NCI-H2081 treated with DMSO at 0.1 percent for 48 hours (cell line): ENCODE data around the gene TAB2.
"Not testable (repeated sequence)": the region's sequence is repeated elsewhere in the genome, so short reads cannot be mapped to it uniquely, and the experiment has no call there.

Experiments used
- DNase-seq: peaks from one replicate; lab custom pipeline; 2025; lab: John Stamatoyannopoulos, UW

TAB2 gene

DNA sequence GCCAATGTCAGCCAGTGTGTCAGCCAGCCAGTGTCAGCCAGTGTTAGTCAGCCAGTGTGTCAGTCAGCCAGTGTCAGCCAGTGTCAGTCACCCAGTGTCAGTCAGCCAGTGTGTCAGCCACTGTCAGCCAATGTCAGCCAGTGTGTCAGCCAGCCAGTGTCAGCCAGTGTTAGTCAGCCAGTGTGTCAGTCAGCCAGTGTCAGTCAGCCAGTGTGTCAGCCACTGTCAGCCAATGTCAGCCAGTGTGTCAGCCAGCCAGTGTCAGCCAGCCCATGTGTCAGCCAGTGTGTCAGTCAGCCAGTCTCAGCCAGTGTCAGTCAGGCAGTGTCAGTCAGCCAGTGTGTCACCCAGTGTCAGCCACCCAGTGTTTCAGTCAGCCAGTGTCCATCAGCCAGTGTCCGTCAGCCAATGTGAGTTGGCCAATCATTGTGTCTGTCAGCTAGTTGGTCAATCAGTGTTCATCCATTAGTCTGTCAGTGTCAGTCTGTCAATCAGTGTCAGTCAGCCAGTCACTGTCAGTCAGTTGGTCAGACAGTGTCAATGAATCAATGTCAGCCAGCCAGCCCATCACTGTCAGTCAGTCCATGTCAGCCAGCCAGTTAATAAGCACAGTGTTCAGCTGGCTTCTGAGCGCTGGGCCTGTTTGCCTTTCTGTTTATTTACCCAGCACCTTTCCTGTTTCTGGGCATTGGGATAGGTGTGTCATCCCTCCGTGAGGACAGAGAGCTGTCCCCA lies 127.0 kb downstream of the TAB2 start:
- not testable (repeated sequence) for DNase-seq

- no peak for DNase-seq
Observed at GRCh38 chr6:149445095-149445466, 127.6 kb downstream of the TAB2 start.

- no peak for DNase-seq
Observed at GRCh38 chr6:149445573-149445972, 128.1 kb downstream of the TAB2 start.

DNA sequence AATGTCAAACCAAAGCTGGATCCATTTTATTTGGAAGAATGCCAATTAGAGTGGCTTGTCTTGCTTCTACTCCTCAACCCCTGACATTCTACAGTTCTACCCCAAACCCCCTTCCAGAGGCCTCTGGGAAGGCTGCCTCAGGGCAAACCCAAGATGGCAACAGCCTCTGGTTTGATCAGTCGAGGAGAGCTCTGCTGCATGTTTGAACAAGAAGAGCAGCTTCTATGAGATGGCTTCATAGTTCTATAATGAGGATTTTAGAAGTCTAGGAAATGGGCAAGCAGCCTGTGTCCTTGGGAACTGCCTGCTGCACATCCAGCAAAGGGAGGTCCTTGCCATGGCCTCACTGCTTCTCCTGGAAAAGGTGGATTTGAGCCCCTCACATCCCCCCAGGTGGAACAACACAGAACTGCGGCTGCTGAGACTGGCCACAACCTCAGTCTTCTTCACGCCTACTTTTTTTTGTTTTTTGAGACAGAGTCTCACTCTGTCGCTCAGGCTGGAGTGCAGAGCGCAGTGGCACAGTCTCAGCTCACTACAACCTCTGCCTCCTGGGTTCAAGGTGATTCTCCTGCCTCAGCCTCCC lies 129.4 kb downstream of the TAB2 start:
- no peak for DNase-seq

DNA sequence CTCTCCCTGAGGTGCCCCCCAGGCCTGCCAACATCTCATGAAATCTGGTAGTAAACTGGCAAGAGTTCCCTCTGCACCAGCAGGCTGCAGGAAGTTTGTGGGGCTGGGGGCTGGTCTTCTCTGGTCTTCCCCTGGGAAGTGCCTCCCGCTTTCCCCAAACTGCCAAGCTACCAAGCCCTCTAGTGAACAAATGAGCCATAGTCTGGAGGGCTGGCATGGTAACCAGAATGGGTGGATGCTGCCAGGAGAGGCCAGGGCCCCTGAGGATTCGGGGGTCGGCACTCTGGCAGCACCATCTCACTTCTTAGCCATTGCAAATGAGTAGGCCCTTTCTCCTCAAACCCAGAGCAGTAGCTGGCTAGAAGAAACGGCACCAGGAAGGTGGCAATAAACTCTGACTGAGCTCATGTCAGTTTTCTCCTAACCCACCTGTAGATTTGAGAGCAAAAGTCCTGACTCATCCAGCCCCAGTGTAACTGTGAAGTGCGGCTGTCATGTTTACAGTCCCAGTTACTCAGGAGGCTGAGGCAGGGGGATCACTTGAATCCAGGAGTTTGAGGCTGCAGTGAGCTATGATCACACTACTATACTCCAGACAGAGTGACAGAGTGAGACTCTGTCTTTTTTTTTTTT lies 131.4 kb downstream of the TAB2 start:
- DNase-seq: no peak

DNA sequence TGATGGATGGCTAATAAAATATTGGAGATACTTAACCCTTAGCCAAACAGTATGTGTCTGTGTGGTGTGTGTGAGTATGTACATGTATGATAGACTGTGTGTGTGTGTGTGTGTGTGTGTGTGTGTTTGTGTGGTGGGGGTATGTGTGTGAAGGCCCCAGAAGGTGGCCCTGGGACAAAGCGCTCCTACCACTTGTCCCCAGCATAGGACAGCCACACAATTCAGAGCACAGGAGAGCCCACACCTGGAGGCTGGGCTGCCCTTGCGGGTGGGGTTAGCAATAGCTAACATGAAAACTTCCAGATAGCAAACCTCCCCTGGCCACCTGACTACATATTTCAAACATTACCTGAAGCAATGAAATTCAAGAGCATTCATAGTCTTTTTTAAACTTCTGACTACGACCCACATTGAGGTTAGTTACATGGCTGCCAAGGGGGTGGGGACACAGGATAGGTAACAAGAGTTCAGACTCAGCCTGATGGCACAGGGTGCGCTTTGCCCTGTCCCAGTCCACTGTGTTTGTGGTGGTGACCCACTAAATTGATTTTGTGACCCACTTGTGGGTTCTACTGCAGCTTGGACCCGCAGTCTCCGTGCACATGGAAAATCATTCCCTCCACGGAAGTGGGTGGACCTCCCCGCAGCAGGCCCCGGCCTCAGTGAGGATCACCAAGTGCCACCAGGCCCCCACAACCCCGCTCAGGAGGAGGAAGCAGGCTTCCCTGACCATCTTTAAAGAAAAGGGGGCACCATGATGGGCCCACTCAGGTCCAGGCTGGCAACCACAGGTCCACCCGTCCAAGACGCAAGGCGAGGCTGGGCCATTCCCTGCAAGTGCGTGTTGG lies 132.5 kb downstream of the TAB2 start:
- no peak for DNase-seq

GRCh38 chr6:149450679-149451375 lies 133.3 kb downstream of the TAB2 start:
- no peak for DNase-seq

DNA sequence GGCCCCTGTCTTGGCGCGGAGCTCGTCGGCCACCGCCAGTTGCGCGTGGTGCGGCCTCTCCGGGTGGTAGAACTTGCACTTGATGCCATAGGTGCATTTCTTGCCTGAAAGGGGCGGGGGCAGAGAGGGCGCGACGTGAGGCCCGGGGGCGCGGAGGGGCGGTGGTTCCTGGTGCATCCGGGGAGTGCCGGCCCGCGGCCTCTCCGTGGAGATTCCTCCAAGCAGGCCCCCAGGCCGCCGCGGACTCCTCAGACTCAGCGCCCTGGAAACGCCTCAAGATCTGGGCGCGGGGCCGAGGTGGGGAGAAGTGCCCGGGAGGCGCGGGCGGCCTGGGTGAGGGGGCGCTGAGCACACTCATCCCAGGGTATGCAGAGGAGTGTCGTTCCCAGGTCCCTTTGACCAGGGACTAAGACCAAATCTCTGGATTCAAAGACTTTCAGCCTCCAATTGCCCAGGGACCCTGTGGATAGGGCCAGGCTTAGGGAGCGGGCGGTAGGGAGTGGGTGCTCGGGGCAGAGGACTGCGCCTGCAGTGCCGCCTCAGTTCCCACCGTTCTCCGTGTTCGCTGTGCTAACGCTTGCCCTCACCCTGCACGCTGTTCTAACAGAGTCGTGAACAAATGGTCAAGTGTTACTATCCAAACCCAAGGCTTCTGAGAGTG lies 134.0 kb downstream of the TAB2 start:
- DNase-seq: no peak

DNA sequence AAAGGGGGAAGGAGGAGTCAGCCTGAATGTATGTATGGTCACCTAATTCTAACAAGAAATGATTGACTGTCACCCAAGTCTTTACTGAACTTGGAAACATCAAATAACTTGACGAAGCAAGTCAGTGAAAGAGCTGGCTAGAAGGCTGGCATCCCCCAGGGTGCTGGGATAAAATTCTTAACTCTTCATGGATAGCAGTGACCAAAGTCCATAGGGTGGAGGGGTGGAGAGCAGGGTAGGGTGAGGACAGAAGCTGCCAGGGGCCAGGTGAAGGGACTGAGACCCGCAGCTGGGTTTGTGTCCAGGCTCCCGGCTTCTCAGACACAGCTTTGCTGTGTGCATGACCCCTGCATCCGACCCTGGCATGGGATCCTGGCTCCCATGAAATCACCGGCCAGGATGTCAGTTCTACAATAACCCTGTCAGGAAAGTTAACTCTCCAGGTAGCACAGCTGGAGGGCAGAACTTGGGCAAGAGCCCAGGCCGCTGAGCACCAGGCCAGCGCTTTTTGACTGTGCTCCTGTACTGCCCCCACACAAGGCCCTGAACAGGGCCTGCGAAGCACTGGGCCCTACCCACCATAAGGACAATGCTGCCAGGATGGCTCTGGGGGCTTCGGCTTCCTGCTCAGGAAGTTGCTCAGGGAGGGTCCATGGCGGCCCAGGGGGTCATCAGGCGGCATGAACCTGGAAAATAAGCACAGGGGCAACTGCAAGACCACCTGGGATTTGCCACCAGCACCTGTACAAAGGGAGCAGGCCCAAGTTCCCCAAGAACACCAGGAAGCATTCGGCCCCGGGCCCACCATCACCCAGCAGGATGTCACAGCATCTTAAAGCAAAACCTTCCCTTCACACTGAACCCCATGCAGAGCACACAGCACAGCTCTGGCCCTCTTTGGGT lies 134.8 kb downstream of the TAB2 start:
- no peak for DNase-seq

- DNase-seq: no peak
Observed at GRCh38 chr6:149453597-149454345, 136.3 kb downstream of the TAB2 start.

DNA sequence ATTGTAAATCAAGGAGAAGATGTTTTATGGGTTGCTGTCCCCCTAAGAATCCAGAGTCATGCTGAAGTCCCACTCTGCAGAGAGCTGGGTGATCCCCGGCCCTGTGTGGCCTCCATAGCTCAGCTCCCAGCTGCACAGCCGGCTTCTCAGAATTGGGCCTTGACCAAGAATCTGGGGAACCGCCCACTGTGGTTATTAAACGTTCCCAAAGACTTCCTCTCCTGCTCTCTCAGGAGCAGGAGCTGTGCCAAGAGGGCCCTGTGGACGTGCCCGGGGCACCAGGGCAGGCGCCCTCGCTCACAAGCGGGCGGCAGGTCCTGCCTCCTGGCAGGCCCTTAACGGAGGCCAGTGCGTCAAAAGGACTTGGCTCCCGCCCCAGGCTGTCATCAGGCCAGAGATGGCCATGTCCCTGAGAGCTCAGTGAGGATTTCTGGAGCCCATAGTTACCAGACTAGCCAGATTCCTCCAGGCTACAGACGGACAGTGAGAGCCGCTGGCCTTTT lies 136.9 kb downstream of the TAB2 start:
- no peak for DNase-seq

DNA sequence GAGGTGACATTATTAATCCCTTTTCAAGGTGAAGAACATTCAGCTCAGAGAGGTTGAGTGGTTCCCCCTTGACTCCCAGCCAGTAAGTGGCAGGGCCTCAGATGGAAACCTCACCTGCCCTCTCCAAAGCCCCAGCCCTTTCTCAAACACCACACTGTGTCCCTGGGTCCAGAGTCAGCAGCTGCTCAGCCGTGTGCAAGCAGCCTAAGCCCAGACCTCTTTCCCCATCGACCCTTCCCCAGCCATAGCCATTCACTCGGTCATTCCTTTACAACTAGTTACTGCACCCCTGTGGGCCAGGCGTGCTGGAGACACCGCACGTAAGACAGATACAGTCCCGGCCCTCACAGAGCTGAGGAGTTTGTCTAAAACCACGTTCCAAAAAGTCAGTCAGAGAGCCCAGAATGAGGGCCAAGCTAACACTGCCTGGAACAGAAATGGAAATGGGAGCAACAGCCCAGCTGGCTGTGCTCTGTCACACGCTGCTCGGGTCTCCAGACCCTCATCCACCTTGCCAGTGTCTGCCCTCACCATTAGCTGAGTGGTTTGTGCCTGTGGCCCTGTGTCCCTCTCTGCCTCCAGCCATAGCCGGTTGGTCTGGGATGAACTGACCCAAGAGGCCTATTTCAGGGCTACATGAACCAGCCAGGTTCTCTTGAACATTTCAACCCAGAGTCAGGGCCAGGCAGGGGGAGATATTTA lies 137.7 kb downstream of the TAB2 start:
- no peak for DNase-seq

DNA sequence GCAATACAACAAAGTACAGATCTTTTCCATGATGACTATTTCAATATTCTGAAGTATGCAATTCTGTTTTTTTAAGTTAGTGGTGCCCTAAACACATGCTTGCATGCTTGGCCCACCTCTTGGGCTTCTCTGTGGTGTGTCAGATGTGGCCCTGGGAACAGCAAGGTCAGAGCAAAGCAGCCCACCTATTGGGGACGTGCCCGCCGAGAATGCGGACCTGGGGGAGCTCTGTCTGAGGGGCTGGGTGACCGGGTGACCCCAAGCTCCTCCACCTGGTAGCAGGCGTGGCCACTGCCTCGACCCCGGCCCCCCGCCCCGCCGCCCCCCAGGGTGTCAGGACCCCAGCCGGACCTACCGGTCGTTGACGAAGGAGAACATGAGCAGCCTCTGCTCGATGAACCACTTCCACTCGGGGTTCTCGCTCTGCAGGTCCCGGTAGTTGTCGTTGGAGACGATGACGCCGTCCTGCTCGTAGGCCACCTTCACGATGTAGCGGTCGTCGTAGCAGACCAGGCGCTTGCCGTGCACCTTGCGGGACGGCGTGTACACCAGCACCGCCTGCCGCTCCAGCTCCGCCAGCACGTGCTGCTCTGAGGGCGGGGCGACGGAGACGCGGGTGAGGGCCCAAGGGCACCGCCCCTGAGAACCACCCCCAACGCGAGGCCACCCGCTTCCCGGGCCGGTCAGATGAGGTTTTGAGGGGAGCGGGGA lies 139.0 kb downstream of the TAB2 start:
- no peak for DNase-seq

DNA sequence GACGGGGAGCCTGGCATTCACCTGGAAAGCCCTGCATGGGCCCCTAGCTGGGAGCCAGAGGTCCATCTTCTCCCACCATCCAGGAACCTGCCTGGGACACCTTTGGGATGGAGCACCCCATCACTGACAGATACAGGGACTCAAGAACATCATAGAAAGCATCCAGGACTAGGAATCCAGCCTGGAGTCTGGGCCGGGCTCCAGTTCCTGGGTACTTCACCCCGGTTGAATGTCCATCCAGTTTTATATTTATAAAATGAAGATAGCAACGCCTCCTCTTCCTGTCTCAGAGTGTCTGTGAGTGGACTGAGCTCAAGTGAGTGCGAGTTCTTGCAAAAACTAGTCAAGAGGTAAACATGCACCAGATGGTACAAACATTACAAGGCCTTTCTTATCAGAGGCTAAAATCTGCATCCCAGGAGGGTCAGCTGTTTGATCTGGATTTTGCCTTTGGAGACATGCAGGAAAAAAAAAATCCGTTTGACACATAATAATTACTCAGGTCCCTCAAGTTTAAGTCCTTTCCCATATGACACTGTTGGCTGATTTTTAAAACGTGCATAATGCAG lies 139.9 kb downstream of the TAB2 start:
- no peak for DNase-seq

DNA sequence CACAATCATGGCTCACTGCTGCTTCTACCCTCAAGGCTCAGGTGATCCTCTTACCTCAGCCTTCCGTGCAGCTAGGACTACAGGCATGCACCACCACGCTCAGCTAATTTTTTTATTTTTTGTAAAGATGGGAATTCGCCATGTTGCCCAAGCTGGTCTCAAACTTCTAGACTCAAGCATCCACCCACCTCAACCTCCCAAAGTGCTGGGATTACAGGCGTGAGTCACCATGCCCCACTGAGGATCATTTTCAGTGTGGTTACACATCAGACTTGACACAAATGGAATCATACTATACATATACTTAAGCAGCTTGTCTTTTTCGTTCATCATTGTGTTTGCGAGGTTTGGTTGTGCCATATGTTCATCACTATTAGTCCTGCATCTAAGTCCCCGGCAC lies 140.7 kb downstream of the TAB2 start:
- no peak for DNase-seq

GRCh38 chr6:149458806-149459205 lies 141.3 kb downstream of the TAB2 start:
- DNase-seq: no peak

DNA sequence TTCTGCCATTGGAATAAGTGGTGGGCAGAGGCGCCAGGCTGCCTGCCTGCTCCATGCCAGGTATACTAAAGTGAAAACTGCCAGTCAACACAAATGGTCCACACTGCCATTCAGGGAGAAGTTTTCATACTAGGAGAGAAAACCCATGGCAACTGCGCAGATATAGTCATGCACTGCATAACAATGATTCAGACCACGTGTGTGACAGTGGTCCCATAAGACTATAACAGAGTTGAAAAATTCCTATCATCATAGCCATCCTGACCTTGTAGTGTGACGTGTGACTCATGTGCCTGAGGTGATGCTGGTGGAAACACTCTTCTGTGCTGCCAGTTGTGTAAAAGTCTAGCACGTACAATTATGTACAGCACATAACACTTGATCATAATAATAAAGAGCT lies 142.2 kb downstream of the TAB2 start:
- DNase-seq: no peak

- DNase-seq: not testable (repeated sequence)
Observed at GRCh38 chr6:149460249-149460648, 142.7 kb downstream of the TAB2 start.
